ENCODE measurements around the gene DNAJC16.

DNA sequence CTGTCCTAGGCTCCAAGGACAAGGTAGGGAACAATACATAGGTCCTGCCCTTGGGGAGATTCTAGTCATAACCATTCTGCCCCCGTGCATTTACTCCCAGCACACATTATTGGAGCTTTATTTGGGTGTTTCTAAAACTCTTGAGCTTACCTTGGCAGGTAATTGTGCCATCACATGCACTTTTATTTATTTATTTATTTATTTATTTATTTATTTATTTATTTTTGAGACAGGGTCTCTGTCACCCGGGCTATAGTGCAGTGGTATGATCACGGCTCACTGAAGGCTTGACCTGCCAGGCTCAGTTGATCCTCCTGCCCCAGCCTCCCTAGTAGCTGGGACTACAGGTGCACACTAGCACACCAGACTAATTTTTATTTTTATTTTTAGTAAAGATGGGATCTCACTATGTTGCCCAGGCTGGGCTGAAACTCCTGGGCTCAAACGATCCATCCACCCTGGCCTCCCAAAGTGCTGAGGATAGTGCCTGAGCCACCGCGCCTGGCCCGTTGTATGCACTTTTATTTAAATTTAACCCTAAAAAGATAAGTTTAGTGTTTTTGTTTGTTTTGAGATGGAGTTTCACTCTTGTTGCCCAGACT lies 49.0 kb downstream of the DNAJC16 start:
- TF ChIP-seq, protein P1, sequence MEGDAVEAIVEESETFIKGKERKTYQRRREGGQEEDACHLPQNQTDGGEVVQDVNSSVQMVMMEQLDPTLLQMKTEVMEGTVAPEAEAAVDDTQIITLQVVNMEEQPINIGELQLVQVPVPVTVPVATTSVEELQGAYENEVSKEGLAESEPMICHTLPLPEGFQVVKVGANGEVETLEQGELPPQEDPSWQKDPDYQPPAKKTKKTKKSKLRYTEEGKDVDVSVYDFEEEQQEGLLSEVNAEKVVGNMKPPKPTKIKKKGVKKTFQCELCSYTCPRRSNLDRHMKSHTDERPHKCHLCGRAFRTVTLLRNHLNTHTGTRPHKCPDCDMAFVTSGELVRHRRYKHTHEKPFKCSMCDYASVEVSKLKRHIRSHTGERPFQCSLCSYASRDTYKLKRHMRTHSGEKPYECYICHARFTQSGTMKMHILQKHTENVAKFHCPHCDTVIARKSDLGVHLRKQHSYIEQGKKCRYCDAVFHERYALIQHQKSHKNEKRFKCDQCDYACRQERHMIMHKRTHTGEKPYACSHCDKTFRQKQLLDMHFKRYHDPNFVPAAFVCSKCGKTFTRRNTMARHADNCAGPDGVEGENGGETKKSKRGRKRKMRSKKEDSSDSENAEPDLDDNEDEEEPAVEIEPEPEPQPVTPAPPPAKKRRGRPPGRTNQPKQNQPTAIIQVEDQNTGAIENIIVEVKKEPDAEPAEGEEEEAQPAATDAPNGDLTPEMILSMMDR (conservative IDR thresholded peaks at IDR 0.05 in 1 of 2, IDR thresholded peaks at IDR 0.05 in 1 of 2; ENCODE audit: low read depth in 1 of 2, low read length in 2 of 2), result no peak
- no peak for TF ChIP-seq EZH2 (IDR thresholded peaks at IDR 0.05; ENCODE audit: low read length, missing control alignments)
